SK-N-MC (cell line): ENCODE data around the gene VARS2.
"Not testable (repeated sequence)": the region's sequence is repeated elsewhere in the genome, so short reads cannot be mapped to it uniquely, and the experiment has no call there.

Source experiments
- DNase-seq: peaks from one replicate; pipeline ENCODE4 v3.0.0-alpha.2; 2011; ENCODE audit warnings: low read depth, low spot score
- H3K27ac ChIP-seq: fragments of 200-600 bp; sonication (generic); 2 replicates; pipeline ENCODE4 v1.5.1; 2016; ENCODE audit warnings: mixed run types
- H3K36me3 ChIP-seq: fragments of 200-600 bp; sonication (generic); 2 replicates; pipeline ENCODE4 v1.6.1; 2017; ENCODE audit warnings: antibody characterized with exemption, low read length, mixed read lengths; ENCODE audit not compliant: insufficient read depth
- H3K4me3 ChIP-seq: fragments of 200-600 bp; sonication (generic); 2 replicates; pipeline ENCODE4 v1.5.1; 2016
- H3K9ac ChIP-seq: fragments of 200-600 bp; sonication (generic); 2 replicates; pipeline ENCODE4 v1.8.0; 2017; ENCODE audit warnings: mixed run types, mixed read lengths; ENCODE audit not compliant: insufficient read length
- H3K9me3 ChIP-seq: fragments of 200-600 bp; sonication (generic); 2 replicates; pipeline ENCODE4 v1.6.1; 2017; ENCODE audit warnings: low read depth, mild to moderate bottlenecking, antibody characterized with exemption, low read length, moderate library complexity, mixed read lengths
- EZH2 ChIP-seq: fragments of 200-600 bp; sonication (generic); IDR thresholded peaks from one replicate; pipeline ENCODE4 v1.6.1; 2017; ENCODE audit warnings: antibody characterized with exemption
- FOXP2 ChIP-seq: optimal IDR thresholded peaks from 2 replicates; pipeline ENCODE3; 2011; ENCODE audit warnings: mild to moderate bottlenecking, moderate library complexity; ENCODE audit not compliant: insufficient read depth; ENCODE audit errors: extremely low read length, control extremely low read depth
- POLR2AphosphoS5 ChIP-seq: IDR thresholded peaks from 2 replicates; pipeline ENCODE4 v1.6.1; 2012; ENCODE audit warnings: mild to moderate bottlenecking, low read depth, low read length, borderline replicate concordance

VARS2 gene

DNA sequence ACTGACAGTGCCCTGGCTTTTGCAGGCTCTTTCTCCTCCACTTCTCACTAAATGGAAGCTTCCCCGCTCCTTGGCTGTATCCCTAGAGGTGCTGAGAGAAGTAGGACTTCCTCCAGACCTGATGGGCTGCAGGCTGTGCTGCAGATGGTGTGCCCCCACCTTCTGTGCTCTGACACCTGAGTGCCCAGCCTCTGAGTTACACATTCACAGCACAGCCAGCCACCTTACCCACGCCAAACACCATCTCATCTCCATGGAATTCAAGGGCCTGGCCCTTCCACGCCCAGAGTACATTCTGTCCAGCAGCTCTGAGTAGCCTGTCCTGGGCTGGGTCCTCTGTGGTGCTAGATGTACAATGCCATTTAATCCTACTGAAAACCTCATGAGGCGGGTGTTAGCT is 12.6 kb downstream of the VARS2 start:
- no peaks in the 10 kb centered on the region for H3K9me3 ChIP-seq
- H3K27ac ChIP-seq, result no peak overlapping the region
- DNase-seq, result no peak
- H3K4me3 ChIP-seq, result no peak overlapping the region
- TF ChIP-seq EZH2 (no peak), POLR2AphosphoS5 (no peak), FOXP2 (no peak)
- H3K36me3 ChIP-seq, result peaks cover 2% of the 10 kb centered on the region; the same call in 1 of the 2 replicates
- no peak overlapping the region for H3K9ac ChIP-seq

DNA sequence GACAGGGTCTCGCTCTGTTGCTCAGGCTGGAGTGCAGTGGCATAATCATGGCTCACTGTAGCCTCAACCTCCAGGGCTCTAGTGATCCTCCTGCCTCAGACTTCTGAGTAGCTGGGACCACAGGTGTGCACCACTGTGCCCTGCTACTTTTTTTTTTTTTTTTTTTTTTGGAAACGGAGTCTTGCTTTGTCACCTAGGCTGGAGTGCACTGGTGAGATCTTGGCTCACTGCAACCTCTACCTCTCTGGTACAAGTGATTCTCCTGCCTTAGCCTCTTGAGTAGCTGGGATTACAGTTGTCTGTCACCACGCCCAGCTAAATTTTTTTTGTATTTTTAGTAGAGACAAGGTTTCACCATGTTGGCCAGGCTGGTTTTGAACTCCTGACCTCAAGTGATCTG is 13.0 kb downstream of the VARS2 start:
- H3K27ac ChIP-seq, H3K36me3 ChIP-seq, H3K9ac ChIP-seq, DNase-seq, H3K4me3 ChIP-seq, H3K9me3 ChIP-seq: not testable (repeated sequence)

DNA sequence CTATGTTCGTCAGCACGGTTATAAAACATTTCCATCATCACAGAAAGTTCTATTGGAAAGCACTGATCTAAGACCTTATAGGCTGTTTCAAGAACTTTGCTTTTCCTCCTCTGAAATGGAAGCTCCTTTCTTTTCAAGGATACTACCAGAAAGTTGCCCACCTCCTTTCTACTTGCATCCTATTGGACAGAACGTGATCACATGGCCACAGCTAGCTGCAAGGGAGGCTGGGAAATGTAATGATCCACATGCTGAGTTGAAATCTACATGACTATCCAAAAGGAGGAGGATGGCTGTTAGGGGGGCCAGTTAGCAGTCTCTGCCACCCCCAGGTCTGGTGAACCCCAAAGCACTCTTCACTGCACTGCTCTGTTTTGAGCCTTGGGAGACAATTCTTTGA is 14.6 kb downstream of the VARS2 start:
- TF ChIP-seq POLR2AphosphoS5 (no peak), EZH2 (no peak), FOXP2 (no peak)
- peaks cover 2% of the 10 kb centered on the region; the same call in 1 of the 2 replicates for H3K36me3 ChIP-seq
- no peak overlapping the region for H3K27ac ChIP-seq
- no peak for DNase-seq
- H3K9ac ChIP-seq, result no peak overlapping the region
- H3K4me3 ChIP-seq, result no peak overlapping the region
- no peaks in the 10 kb centered on the region for H3K9me3 ChIP-seq

DNA sequence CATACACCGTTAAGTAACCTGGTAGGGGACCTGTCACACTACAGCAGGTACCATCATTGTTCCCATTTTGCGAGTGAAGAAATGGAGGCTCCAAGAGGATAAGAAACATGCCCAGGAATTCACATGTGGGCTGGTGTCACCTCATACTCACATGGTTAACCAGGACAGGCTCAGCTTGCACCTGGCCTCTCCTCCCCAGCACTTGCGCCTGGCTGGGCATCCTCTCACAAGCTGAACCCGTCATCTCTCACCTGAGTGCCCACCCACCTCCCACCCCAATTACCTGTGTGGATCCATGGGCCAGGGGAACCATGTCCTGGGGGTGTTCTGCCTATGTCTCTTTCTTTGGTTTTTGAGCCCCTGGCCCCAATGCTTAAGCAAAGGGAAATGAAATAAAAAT is 16.5 kb downstream of the VARS2 start:
- Histone ChIP-seq H3K4me3 (no peak overlapping the region), H3K36me3 (peaks cover 2% of the 10 kb centered on the region; the same call in 1 of the 2 replicates), H3K9ac (no peak overlapping the region), H3K9me3 (no peaks in the 10 kb centered on the region), H3K27ac (no peak overlapping the region)
- no peak for DNase-seq
- TF ChIP-seq FOXP2 (no peak), POLR2AphosphoS5 (no peak), EZH2 (no peak)

DNA sequence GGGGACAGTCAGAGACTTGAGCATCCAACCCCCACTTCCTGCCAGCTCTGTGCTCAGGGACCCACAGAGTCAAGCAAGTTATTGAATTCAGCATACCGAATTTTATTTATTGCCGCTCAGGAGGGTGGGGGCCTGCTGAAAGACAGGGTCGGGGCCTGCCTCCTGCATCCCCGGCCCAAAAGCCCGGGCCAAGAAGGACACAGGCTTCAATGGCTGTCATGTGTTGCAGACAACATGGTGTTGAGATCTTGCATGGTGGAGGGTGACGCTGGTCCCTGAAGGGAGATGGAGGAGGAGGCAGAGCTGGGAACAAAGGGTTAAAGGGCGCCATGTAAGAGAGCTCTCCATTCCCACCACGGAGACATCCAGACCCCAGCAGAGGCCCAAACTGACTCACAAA is 17.2 kb downstream of the VARS2 start:
- Histone ChIP-seq H3K9ac (no peak overlapping the region), H3K27ac (no peak overlapping the region), H3K4me3 (no peak overlapping the region), H3K9me3 (no peaks in the 10 kb centered on the region), H3K36me3 (peaks cover 2% of the 10 kb centered on the region; the same call in 1 of the 2 replicates)
- TF ChIP-seq FOXP2 (no peak), POLR2AphosphoS5 (no peak), EZH2 (no peak)
- DNase-seq, result no peak

DNA sequence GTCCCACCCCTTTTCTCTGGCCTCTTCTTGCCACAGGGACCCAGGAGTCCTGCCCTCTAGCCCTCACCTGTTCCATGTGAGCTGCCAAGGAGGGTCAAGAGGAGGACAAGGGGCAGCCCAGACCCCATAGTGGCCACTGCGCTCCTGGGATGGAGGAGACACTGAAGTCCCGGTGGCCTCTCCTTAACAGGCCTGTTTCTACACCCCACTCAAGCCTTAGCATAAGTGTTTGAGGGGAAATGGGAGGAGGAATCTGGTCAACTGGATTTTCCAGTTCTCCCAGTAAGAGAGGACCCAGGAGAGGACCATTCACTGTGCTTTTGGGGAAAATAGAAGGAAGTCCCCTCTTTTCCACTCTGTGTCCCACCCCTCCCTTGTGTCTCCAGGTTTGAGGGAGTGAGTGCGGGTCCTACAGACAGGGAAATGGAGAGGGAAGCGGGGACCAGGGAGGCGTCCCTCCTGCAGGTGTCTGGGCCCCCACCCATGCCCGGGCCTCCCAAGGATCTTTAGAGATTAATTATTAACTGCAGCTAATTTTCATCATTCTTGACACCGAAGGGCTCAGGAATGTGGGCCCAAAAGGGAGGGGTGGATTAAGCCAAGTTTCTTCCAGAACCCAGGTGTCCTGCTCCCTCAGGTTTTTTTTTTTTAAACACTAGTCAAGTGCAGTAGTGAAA is 18.1 kb downstream of the VARS2 start, which contains the start of gene SFTA2:
SFTA2 (minus strand) TSS at position 202 of the 677 bp plus-strand sequence; CDS start at position 128, 74 bp downstream.
- H3K9me3 ChIP-seq, result no peaks in the 10 kb centered on the region
- no peak within 1 kb of the TSS for H3K27ac ChIP-seq
- no peak for TF ChIP-seq FOXP2
- TF ChIP-seq EZH2, result no peak
- TF ChIP-seq POLR2AphosphoS5, result no peak
- no peak within 1 kb of the TSS for H3K4me3 ChIP-seq
- H3K36me3 ChIP-seq, result peaks cover 2% of the 10 kb centered on the region; the same call in 1 of the 2 replicates
- no peak within 1 kb of the TSS for H3K9ac ChIP-seq
- no peak for DNase-seq

DNA sequence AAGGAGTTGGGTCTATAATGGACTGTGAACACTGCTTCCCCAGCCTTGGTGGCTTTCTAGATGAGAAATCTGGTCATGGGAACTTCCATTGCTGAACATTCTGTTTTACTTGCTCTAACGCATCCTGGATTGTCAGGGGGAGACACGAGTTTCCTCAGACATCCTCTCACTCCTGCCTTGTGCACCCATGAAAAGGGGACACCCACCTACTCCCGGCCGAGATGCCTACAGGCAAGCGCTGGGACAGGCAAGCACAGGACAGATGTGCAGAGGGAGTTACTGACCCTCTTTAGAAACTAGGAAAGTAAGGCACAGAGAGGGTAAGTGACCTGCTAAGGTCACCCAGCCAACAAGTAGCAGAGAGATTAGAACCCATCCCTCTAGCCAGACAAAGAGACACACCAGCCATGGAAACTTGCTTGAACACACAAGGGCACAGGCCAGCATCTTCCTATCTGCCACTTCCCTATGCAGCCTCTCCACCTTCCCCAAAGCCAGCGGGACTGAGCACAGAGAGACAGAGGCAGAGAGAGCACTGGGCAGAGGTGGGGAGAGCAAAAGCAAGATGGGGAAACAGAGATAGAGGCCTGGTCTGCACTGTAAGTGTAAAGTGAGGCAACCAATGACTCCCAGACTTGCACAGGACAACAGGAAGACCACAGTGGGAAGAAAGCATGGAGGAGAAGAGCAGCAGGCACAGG is 18.8 kb downstream of the VARS2 start:
- TF ChIP-seq FOXP2 (no peak), EZH2 (no peak), POLR2AphosphoS5 (no peak)
- no peak for DNase-seq
- H3K9ac ChIP-seq, result no peak overlapping the region
- H3K9me3 ChIP-seq, result no peaks in the 10 kb centered on the region
- H3K4me3 ChIP-seq, result no peak overlapping the region
- peaks cover 2% of the 10 kb centered on the region; the same call in 1 of the 2 replicates for H3K36me3 ChIP-seq
- no peak overlapping the region for H3K27ac ChIP-seq

DNA sequence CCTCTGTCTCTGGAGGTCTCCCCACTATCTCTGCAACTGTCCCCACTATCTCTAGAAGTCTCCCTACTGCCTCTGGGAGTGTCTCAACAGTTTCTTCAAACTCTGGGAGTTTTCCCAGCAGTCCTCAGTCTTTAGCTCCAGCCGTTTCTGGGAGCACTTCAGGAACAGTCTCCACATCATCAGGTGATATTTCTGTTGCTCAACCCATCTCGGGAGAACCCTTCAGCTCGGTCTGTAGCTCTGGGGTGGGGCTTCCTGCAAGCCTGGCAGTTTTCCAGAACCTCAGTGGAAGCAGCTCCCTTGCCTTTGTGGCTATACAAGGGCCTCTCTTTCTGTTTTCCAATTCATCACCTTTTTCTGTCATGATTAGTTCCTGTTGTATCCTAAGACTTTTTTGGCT is 21.0 kb downstream of the VARS2 start:
- no peak for DNase-seq
- Histone ChIP-seq H3K36me3 (no peaks in the 10 kb centered on the region), H3K27ac (no peak overlapping the region), H3K4me3 (no peak overlapping the region), H3K9ac (no peak overlapping the region), H3K9me3 (no peaks in the 10 kb centered on the region)
- TF ChIP-seq EZH2 (no peak), POLR2AphosphoS5 (no peak), FOXP2 (no peak)
